K562 (cell line): ENCODE data around the gene CHST7. TPM values are rescaled to one million over a fixed set of nuclear protein-coding genes. Genes with fewer than 3 reads are reported as not detected.

ENCODE experiments used
- DEAF1 ChIP-seq: fragments of 450-650 bp; formaldehyde crosslinking; IDR thresholded peaks from 2 replicates; pipeline ENCODE4 v1.4.0; 2020; ENCODE audit warnings: mild to moderate bottlenecking, moderate library complexity
- HINFP ChIP-seq: fragments of 450-650 bp; conservative IDR thresholded peaks from 2 replicates; pipeline ENCODE4 v1.6.1; 2016; ENCODE audit warnings: missing genetic modification characterization, low read depth, mild to moderate bottlenecking, control low read depth, missing compliant biosample characterization
- RBFOX2 ChIP-seq: fragments of 200-400 bp; formaldehyde crosslinking; IDR thresholded peaks from 2 replicates; pipeline ENCODE4 v1.6.1; 2017; ENCODE audit warnings: low read depth, mild to moderate bottlenecking, low read length, moderate library complexity
- SNAPC5 ChIP-seq: fragments of 250-450 bp; sonication (Bioruptor Pico); IDR thresholded peaks from 2 replicates; pipeline ENCODE4 v1.8.0; 2021; ENCODE audit warnings: moderate library complexity, mild to moderate bottlenecking, inconsistent platforms
- ZBTB11 ChIP-seq, 3 experiments: fragments of 200-800 bp in 1 of 3; fragments of 250-450 bp in 1 of 3; fragments of 450-650 bp in 1 of 3; sonication (Bioruptor Pico) in 1 of 3; sonication (Bioruptor generic) in 1 of 3; formaldehyde crosslinking in 1 of 3; IDR thresholded peaks; 2 replicates each; pipeline versions ENCODE4 v1.6.1 to v1.8.0; 2016 to 2022; ENCODE audit warnings: mild to moderate bottlenecking in 2 of 3, missing genetic modification characterization in 2 of 3, missing compliant biosample characterization in 1 of 3, moderate library complexity in 1 of 3
- ZNF408 ChIP-seq: fragments of 250-450 bp; sonication (Bioruptor Pico); IDR thresholded peaks from 2 replicates; pipeline ENCODE4 v1.4.0; 2020; ENCODE audit warnings: low read depth, mild to moderate bottlenecking, moderate library complexity
- polyA plus RNA-seq, 8 experiments: library from polyadenylated mRNA; depleted of rRNA in 4 of 8; stranded (reverse) in 5 of 8; unstranded in 3 of 8; fragments of >200 nt; fragmentation: Nextera tagmentation in 2 of 8; fragmentation: Illumina TruSeq in 1 of 8; extraction: Ambion mirVana in 2 of 8; extraction: Trizol in 1 of 8; gene quantifications; 2 replicates each; pipeline versions ENCODE4 v1.2.1 to v1.2.3, GENCODE V29; 2011 to 2014; ENCODE audit warnings: inconsistent platforms in 1 of 8, missing spikeins in 1 of 8
- total RNA-seq, 7 experiments: library from RNA; depleted of rRNA in 6 of 7; stranded (reverse); fragments of >200 nt in 6 of 7; fragmentation: Illumina TruSeq in 2 of 7; extraction: Trizol in 2 of 7; gene quantifications; 2 replicates each; pipeline versions ENCODE4 v1.2.1 to v1.2.3, GENCODE V29; 2011 to 2021; ENCODE audit warnings: low replicate concordance in 1 of 7

The CHST7 gene
- total and polyA plus RNA-seq, 9 of the 15 experiments (the other 6 are each of a cell fraction or from before 2014, with no cell fraction given) = 0.04 to 0.41 (median 0.09) TPM; not detected in 2

GRCh38 chrX:46573892-46574773 lies 568 bp downstream of the CHST7 start (continued):
- TF ChIP-seq ZBTB11 (CRISPR knock-in tag; IDR thresholded peaks at IDR 0.05) (no peak), ZNF408 (no peak), HINFP (tag) (no peak), SNAPC5 (CRISPR knock-in tag) (no peak), RBFOX2 (no peak), DEAF1 (CRISPR knock-in tag) (no peak)
